ENCODE measurements around the gene DHCR7. TPM values are rescaled to one million over a fixed set of nuclear protein-coding genes. Genes with fewer than 3 reads are reported as not detected.

The DHCR7 gene
- total RNA-seq (ENCODE audit: unreplicated experiment), result 145 TPM
- long read RNA-seq, transcript DHCR7-202 (9 exons, 2,601 nt), result minor isoform, 5 of 104 reads
- long read RNA-seq, transcript DHCR7-201 (9 exons, 2,666 nt), result major isoform, 72 of 104 reads
- long read RNA-seq, partial matches to known transcripts, result 14 of 104 reads
- long read RNA-seq, other reads (novel, unspliced or antisense), result 13 of 104 reads

GRCh38 chr11:71448257-71449171 lies at the start of gene DHCR7:
Gene DHCR7, minus strand, starts transcription at chr11:71448393. Its CDS starts 3,441 bp downstream, at chr11:71444952.
- Mint-ChIP-seq H3K4me3 (ENCODE audit: unreplicated experiment) (peak within 1 kb of the TSS; percentile 97), H3K27ac (ENCODE audit: unreplicated experiment) (peak within 1 kb of the TSS; percentile 76), H3K36me3 (ENCODE audit: unreplicated experiment) (peaks cover 18% of the 10 kb centered on the region), H3K27me3 (ENCODE audit: unreplicated experiment) (peaks cover 15% of the 10 kb centered on the region), H3K9me3 (ENCODE audit: unreplicated experiment) (peaks cover 16% of the 10 kb centered on the region), H3K4me1 (ENCODE audit: low read depth, unreplicated experiment) (peaks cover 34% of the 10 kb centered on the region)
- peak; percentile 99 for DNase-seq
- TF ChIP-seq, protein P1, sequence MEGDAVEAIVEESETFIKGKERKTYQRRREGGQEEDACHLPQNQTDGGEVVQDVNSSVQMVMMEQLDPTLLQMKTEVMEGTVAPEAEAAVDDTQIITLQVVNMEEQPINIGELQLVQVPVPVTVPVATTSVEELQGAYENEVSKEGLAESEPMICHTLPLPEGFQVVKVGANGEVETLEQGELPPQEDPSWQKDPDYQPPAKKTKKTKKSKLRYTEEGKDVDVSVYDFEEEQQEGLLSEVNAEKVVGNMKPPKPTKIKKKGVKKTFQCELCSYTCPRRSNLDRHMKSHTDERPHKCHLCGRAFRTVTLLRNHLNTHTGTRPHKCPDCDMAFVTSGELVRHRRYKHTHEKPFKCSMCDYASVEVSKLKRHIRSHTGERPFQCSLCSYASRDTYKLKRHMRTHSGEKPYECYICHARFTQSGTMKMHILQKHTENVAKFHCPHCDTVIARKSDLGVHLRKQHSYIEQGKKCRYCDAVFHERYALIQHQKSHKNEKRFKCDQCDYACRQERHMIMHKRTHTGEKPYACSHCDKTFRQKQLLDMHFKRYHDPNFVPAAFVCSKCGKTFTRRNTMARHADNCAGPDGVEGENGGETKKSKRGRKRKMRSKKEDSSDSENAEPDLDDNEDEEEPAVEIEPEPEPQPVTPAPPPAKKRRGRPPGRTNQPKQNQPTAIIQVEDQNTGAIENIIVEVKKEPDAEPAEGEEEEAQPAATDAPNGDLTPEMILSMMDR (IDR thresholded peaks at IDR 0.05; ENCODE audit: partially characterized antibody, unreplicated experiment), result no peak

DNA sequence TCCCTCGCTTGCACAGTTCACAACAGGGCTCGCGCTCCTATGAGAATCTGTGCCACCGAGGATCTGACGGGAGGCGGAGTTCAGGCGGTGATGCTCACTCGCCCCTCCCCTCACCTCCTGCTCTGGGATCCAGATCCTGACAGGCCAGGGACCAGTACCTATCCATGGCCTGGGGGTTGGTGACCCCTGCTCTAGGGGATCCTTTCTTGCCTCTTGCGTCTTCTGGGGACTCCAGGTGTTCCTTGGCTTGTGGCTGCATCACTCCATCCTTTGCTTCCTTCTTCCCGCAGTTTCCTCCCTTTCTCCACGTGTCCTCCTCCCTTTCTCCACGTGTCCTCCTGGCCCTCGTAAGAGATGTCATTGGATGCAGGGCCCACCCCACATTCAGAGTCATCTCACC lies 48.2 kb upstream of the DHCR7 start:
- H3K4me3 Mint-ChIP-seq (ENCODE audit: unreplicated experiment), result no peak overlapping the region

DNA sequence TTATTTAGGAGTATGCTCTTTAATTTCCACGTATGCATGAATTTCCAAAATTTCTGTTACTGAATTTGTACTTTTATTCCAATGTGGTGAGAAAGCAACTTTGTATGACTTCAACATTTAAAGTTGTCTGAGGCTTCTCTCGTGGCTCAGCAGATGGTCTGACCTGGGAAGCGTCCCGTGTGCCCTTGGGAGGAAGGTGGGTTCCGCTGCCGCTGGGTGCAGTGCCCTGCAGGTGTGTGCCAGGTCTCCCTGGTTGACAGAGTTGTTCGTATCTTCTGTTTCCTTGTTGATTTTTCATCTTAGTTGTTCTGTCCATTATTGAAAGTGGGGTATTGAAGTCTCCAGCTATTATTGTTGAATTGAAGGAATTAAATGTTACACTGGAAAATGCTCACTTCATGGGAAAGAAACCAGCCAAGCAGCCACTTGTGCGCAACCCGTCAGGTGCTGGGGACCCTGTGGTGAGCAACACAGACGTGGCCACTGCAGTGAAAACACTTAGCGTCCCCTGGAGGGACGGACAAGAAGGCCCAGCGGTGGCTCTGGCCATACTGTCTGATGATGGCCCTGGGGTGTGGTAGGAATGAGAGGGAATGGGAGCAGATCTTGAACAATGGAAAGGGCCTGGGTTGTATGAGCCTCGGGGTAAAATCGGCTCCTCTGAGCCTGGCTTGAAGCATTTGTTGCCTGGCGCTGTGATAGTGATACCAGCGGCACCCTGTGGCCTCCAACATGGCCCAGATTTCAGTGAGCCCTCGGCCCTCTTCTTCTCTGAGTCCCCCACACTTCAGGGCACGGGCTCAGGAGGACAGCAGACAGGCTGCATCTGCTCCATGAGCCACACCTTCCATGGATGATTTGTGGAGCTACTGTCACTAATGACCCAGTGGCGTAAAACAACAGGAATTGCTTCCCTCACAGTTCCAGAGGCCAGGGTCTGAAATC lies 47.4 kb upstream of the DHCR7 start:
- peaks cover 29% of the 10 kb centered on the region for H3K36me3 Mint-ChIP-seq (ENCODE audit: unreplicated experiment)
- peaks cover 2% of the 10 kb centered on the region for H3K9me3 Mint-ChIP-seq (ENCODE audit: unreplicated experiment)
- H3K4me1 Mint-ChIP-seq (ENCODE audit: low read depth, unreplicated experiment), result no peaks in the 10 kb centered on the region
- H3K4me3 Mint-ChIP-seq (ENCODE audit: unreplicated experiment), result no peak overlapping the region
- TF ChIP-seq, protein P1 (IDR thresholded peaks at IDR 0.05; ENCODE audit: partially characterized antibody, unreplicated experiment), result no peak
- no peak overlapping the region for H3K27ac Mint-ChIP-seq (ENCODE audit: unreplicated experiment)
- DNase-seq, result no peak
- H3K27me3 Mint-ChIP-seq (ENCODE audit: unreplicated experiment), result peaks cover 3% of the 10 kb centered on the region

More for the DNA sequence above, 48.2 kb upstream of the DHCR7 start:
- Mint-ChIP-seq H3K9me3 (ENCODE audit: unreplicated experiment) (peaks cover 2% of the 10 kb centered on the region), H3K27ac (ENCODE audit: unreplicated experiment) (peak overlapping the region; percentile 12), H3K36me3 (ENCODE audit: unreplicated experiment) (peaks cover 27% of the 10 kb centered on the region), H3K27me3 (ENCODE audit: unreplicated experiment) (peaks cover 3% of the 10 kb centered on the region), H3K4me1 (ENCODE audit: low read depth, unreplicated experiment) (no peaks in the 10 kb centered on the region)
- no peak for DNase-seq
- TF ChIP-seq, protein P1 (IDR thresholded peaks at IDR 0.05; ENCODE audit: partially characterized antibody, unreplicated experiment), result no peak

- Mint-ChIP-seq H3K9me3 (ENCODE audit: unreplicated experiment) (peaks cover 8% of the 10 kb centered on the region), H3K36me3 (ENCODE audit: unreplicated experiment) (peaks cover 20% of the 10 kb centered on the region), H3K27ac (ENCODE audit: unreplicated experiment) (no peak overlapping the region), H3K4me3 (ENCODE audit: unreplicated experiment) (no peak overlapping the region), H3K27me3 (ENCODE audit: unreplicated experiment) (peaks cover 2% of the 10 kb centered on the region), H3K4me1 (ENCODE audit: low read depth, unreplicated experiment) (peaks cover 3% of the 10 kb centered on the region)
- DNase-seq, result no peak
- TF ChIP-seq, protein P1 (IDR thresholded peaks at IDR 0.05; ENCODE audit: partially characterized antibody, unreplicated experiment), result no peak
These were observed 43.7 kb upstream of the DHCR7 start for GRCh38 chr11:71491940-71492339.

All from glutamatergic neuron (in vitro differentiated cells).